ENCODE measurements around the gene ENOX1. TPM values are rescaled to one million over a fixed set of nuclear protein-coding genes. Genes with fewer than 3 reads are reported as not detected.

The ENOX1 gene
- total and polyA plus RNA-seq, 2 of the 8 experiments (the other 6 are each of a cell fraction or from before 2014, with no cell fraction given): 0.23 to 0.37 TPM

DNA sequence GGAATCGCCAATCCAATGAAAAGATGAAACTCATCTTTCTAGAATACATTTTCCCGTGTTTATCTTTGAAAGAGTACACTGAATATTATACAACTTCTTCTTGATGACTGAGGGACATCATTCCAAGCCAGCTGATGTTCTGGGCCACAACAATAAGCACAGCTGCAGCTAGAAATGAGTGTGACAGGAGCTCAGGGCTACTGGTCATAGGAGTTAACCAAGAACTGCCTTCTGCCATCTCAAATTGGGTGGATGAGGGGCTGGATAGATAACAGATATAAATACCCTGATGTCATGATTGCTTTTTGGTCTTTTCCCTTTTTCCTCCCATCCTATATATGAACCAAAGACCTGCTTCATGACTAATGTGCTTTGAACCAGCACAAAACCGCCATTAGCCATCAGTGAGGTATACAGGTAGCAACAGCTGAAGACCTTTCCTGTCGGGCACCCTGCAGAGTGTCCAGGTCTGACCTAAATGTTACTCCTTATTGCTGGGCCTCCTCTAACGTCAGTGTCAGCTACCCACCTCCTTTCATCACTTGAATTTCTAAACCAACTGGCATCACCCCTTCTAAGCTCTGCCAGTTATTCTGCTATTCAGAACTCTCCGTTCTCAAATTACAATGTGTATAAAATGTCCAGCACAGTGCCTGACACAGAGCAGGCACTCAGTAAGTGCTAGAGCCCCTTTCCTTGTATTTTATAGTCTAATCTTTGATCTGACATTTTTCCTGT is 178.2 kb downstream of the ENOX1 start:
- no peak overlapping the region for H2AK5ac ChIP-seq (ENCODE audit: low read depth, low read length)
- H3K18ac ChIP-seq (ENCODE audit: extremely low read depth, low read length): no peak overlapping the region
- no peaks in the 10 kb centered on the region for H3K23me2 ChIP-seq (ENCODE audit: low read depth, low read length)
- ChIA-PET POLR2A (ENCODE audit: partially characterized antibody) (no interaction called here), CTCF (ENCODE audit: partially characterized antibody) (no interaction called here)
- WGBS, 2 experiments (ENCODE audit: extremely low coverage in 1 of 2, insufficient coverage in 1 of 2, insufficient read length in 1 of 2, insufficient replicate concordance in 2 of 2, low coverage in 1 of 2, low lambda C conversion rate in 2 of 2, missing lambda C conversion rate in 1 of 2): 94% methylated on average over 6 of the region's 6 CpGs; no CpG with 5 or more reads in 1 of the 2 experiments
- H4K8ac ChIP-seq (ENCODE audit: extremely low read depth, insufficient read depth, low read length): no peak overlapping the region
- no peak overlapping the region for H3K27ac ChIP-seq (ENCODE audit: low read depth, low read length)
- no peak for FAIRE-seq
- no peak overlapping the region for H2AFZ ChIP-seq (ENCODE audit: low read length)
- no peaks in the 10 kb centered on the region for H3K27me3 ChIP-seq (replicated peaks in 1 of 4; ENCODE audit: control insufficient read depth in 3 of 4, extremely low read depth in 1 of 4, insufficient read depth in 3 of 4, low read length in 3 of 4)
- no peak overlapping the region for H3K9ac ChIP-seq (replicated peaks in 1 of 4; ENCODE audit: extremely low read depth in 1 of 4, low read depth in 3 of 4, low read length in 3 of 4)
- peaks cover 0 to 5% of the 10 kb centered on the region in 2 experiments; a peak in 1 of 4 replicates for H3K9me3 ChIP-seq (ENCODE audit: insufficient read depth in 2 of 2, low read depth in 1 of 2, low read length in 1 of 2)
- H3K4me3 ChIP-seq (ENCODE audit: extremely low read depth in 1 of 4, insufficient read depth in 2 of 4, low read depth in 3 of 4, low read length in 4 of 4): no peak overlapping the region
- H2BK15ac ChIP-seq (ENCODE audit: low read length): no peak overlapping the region
- H3K4me1 ChIP-seq (replicated peaks in 1 of 4; ENCODE audit: control insufficient read depth in 3 of 4, insufficient read depth in 4 of 4, low read length in 3 of 4): no peaks in the 10 kb centered on the region
- no peaks in the 10 kb centered on the region for H3K79me2 ChIP-seq (ENCODE audit: control insufficient read depth in 1 of 2, insufficient read depth in 2 of 2, low read length in 2 of 2)
- no peak overlapping the region for H3K4ac ChIP-seq (replicated peaks; ENCODE audit: insufficient read length, low read depth, low read length)
- no peak for DNase-seq (ENCODE audit: low read depth in 1 of 2, low spot score in 2 of 2)
- TF ChIP-seq SIRT6 (IDR thresholded peaks at IDR 0.05; ENCODE audit: low read length) (no peak), SAP30 (IDR thresholded peaks at IDR 0.05; ENCODE audit: insufficient read depth, insufficient replicate concordance, low read length) (no peak), SIX5 (IDR thresholded peaks at IDR 0.05; ENCODE audit: low read depth, low read length) (no peak), RXRA (IDR thresholded peaks at IDR 0.05; ENCODE audit: insufficient read depth, low read depth, low read length) (no peak), HDAC6 (IDR thresholded peaks at IDR 0.05; ENCODE audit: low read depth, low read length) (no peak), KDM1A (IDR thresholded peaks at IDR 0.05; ENCODE audit: borderline replicate concordance, low read length) (no peak)
- TF ChIP-seq, protein P1, sequence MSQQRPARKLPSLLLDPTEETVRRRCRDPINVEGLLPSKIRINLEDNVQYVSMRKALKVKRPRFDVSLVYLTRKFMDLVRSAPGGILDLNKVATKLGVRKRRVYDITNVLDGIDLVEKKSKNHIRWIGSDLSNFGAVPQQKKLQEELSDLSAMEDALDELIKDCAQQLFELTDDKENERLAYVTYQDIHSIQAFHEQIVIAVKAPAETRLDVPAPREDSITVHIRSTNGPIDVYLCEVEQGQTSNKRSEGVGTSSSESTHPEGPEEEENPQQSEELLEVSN (IDR thresholded peaks at IDR 0.05): no peak
- H4K91ac ChIP-seq (replicated peaks; ENCODE audit: insufficient read length, low read length): no peak overlapping the region
- H2BK5ac ChIP-seq (ENCODE audit: low read depth, low read length): no peak overlapping the region
- no peak overlapping the region for H4K5ac ChIP-seq (ENCODE audit: insufficient read length, low read depth, low read length)
- H2BK20ac ChIP-seq (ENCODE audit: low read length): no peak overlapping the region
- no peaks in the 10 kb centered on the region for H4K20me1 ChIP-seq (replicated peaks in 1 of 2; ENCODE audit: control insufficient read depth in 1 of 2, insufficient read depth in 2 of 2, low read length in 2 of 2)
- no peak overlapping the region for H2BK120ac ChIP-seq (replicated peaks; ENCODE audit: low read depth, low read length)
- H3K4me2 ChIP-seq (ENCODE audit: insufficient read depth in 1 of 2, low read depth in 2 of 2, low read length in 2 of 2): no peak overlapping the region
- H3K36me3 ChIP-seq (ENCODE audit: control insufficient read depth in 2 of 4, insufficient read depth in 4 of 4, low read length in 3 of 4): no peaks in the 10 kb centered on the region
- H3K23ac ChIP-seq (ENCODE audit: insufficient read length): no peak overlapping the region
- H3K14ac ChIP-seq (ENCODE audit: insufficient read length): no peak overlapping the region
- H3K56ac ChIP-seq (replicated peaks; ENCODE audit: insufficient read length, low read depth, low read length): no peak overlapping the region
- no peaks in the 10 kb centered on the region for H3K79me1 ChIP-seq (ENCODE audit: low read depth, low read length)
- no peak overlapping the region for H2BK12ac ChIP-seq (ENCODE audit: low read depth, low read length)

Data from H1 (cell line).